GM19043 (cell line): Measurements from ENCODE around the gene AKAP12.

ENCODE experiments used
- ATAC-seq: cut with Tn5 transposase; IDR thresholded peaks from one replicate; pipeline ENCODE4 v1.9.1; 2021; ENCODE audit warnings: low read depth; ENCODE audit not compliant: unreplicated experiment

The AKAP12 gene

GRCh38 chr6:151393410-151393809 is 153.6 kb downstream of the AKAP12 start:
- ATAC-seq, result no peak

GRCh38 chr6:151399679-151400078 is 159.9 kb downstream of the AKAP12 start:
- ATAC-seq, result no peak

- no peak for ATAC-seq
These were observed 160.7 kb downstream of the AKAP12 start for GRCh38 chr6:151400473-151400872.

GRCh38 chr6:151402228-151402627 is 162.5 kb downstream of the AKAP12 start:
- ATAC-seq, result no peak

- no peak for ATAC-seq
These were observed 164.1 kb downstream of the AKAP12 start for GRCh38 chr6:151403919-151404308.
